Measurements from ENCODE around the gene JARID2. TPM values are rescaled to one million over a fixed set of nuclear protein-coding genes. Genes with fewer than 3 reads are reported as not detected.

JARID2 gene
- total RNA-seq, 2 donors from 2014 or later, result 8.3 to 12.8 TPM

GRCh38 chr6:15430186-15430585, 184.3 kb downstream of the JARID2 start:
- DNase-seq (ENCODE audit: low spot score) (no peak), ATAC-seq (ENCODE audit: insufficient number of reproducible peaks, low FRiP score, low read depth) (no peak)
- Histone ChIP-seq H3K9me3 (no peaks in the 10 kb centered on the region), H3K27ac (no peak overlapping the region), H3K27me3 (replicated peaks; ENCODE audit: insufficient read depth) (no peaks in the 10 kb centered on the region), H3K4me1 (ENCODE audit: control insufficient read depth in 1 of 2, low read depth in 2 of 2) (peaks cover 25 to 52% of the 10 kb centered on the region in 2 donors), H3K36me3 (no peaks in the 10 kb centered on the region), H3K4me3 (no peak overlapping the region)
- no peak for TF ChIP-seq CTCF (IDR thresholded peaks at IDR 0.05)

GRCh38 chr6:15430931-15431405, 185.1 kb downstream of the JARID2 start:
- Histone ChIP-seq H3K36me3 (no peaks in the 10 kb centered on the region), H3K27ac (no peak overlapping the region), H3K4me3 (no peak overlapping the region), H3K27me3 (replicated peaks; ENCODE audit: insufficient read depth) (no peaks in the 10 kb centered on the region), H3K9me3 (no peaks in the 10 kb centered on the region), H3K4me1 (ENCODE audit: control insufficient read depth in 1 of 2, low read depth in 2 of 2) (peaks cover 25 to 52% of the 10 kb centered on the region in 2 donors)
- no peak for TF ChIP-seq CTCF (IDR thresholded peaks at IDR 0.05)
- ATAC-seq (ENCODE audit: insufficient number of reproducible peaks, low FRiP score, low read depth), result no peak
- no peak for DNase-seq (ENCODE audit: low spot score)

GRCh38 chr6:15431762-15432483, 186.1 kb downstream of the JARID2 start:
- no peak for ATAC-seq (ENCODE audit: insufficient number of reproducible peaks, low FRiP score, low read depth)
- Histone ChIP-seq H3K9me3 (no peaks in the 10 kb centered on the region), H3K36me3 (no peaks in the 10 kb centered on the region), H3K27ac (no peak overlapping the region), H3K27me3 (replicated peaks; ENCODE audit: insufficient read depth) (no peaks in the 10 kb centered on the region), H3K4me1 (ENCODE audit: control insufficient read depth in 1 of 2, low read depth in 2 of 2) (peaks cover 25 to 46% of the 10 kb centered on the region in 2 donors), H3K4me3 (no peak overlapping the region)
- TF ChIP-seq CTCF (IDR thresholded peaks at IDR 0.05), result no peak
- no peak for DNase-seq (ENCODE audit: low spot score)

- H3K4me1 ChIP-seq (ENCODE audit: control insufficient read depth in 1 of 2, low read depth in 2 of 2), result peaks cover 25 to 45% of the 10 kb centered on the region in 2 donors
- no peaks in the 10 kb centered on the region for H3K9me3 ChIP-seq
- H3K36me3 ChIP-seq, result no peaks in the 10 kb centered on the region
- no peak overlapping the region for H3K4me3 ChIP-seq
- TF ChIP-seq CTCF (IDR thresholded peaks at IDR 0.05), result no peak
- ATAC-seq (ENCODE audit: insufficient number of reproducible peaks, low FRiP score, low read depth) (no peak), DNase-seq (ENCODE audit: low spot score) (no peak)
- no peak overlapping the region for H3K27ac ChIP-seq
- H3K27me3 ChIP-seq (replicated peaks; ENCODE audit: insufficient read depth), result no peaks in the 10 kb centered on the region
Measured at GRCh38 chr6:15433511-15433861, 187.6 kb downstream of the JARID2 start.

GRCh38 chr6:15434263-15434662, 188.4 kb downstream of the JARID2 start:
- no peak for TF ChIP-seq CTCF (IDR thresholded peaks at IDR 0.05)

More at GRCh38 chr6:15434263-15434662, 188.4 kb downstream of the JARID2 start:
- peaks cover 25 to 44% of the 10 kb centered on the region in 2 donors for H3K4me1 ChIP-seq (ENCODE audit: control insufficient read depth in 1 of 2, low read depth in 2 of 2)
- no peak overlapping the region for H3K4me3 ChIP-seq
- no peaks in the 10 kb centered on the region for H3K27me3 ChIP-seq (replicated peaks; ENCODE audit: insufficient read depth)
- ATAC-seq (ENCODE audit: insufficient number of reproducible peaks, low FRiP score, low read depth), result no peak
- H3K36me3 ChIP-seq, result no peaks in the 10 kb centered on the region
- DNase-seq (ENCODE audit: low spot score), result no peak
- no peak overlapping the region for H3K27ac ChIP-seq
- no peaks in the 10 kb centered on the region for H3K9me3 ChIP-seq

Measured in thoracic aorta (tissue), 2 donors.